Coronary artery (tissue), 2 donors: ENCODE data around the gene ABHD17B.
A peak's percentile ranks its signal among the peaks of the same experiment; 100 is the strongest.

ENCODE experiments used
- DNase-seq: peaks from one replicate; pipeline ENCODE4 v3.0.0-alpha.2; 2017; ENCODE audit warnings: low spot score
- H3K27ac ChIP-seq, 2 donors: fragments of 200-600 bp; sonication (generic); one replicate each; pipeline ENCODE4 v1.5.1; 2016 to 2019
- H3K4me3 ChIP-seq: fragments of 200-600 bp; sonication (generic); 2 replicates; pipeline ENCODE4 v1.5.1; 2016; ENCODE audit warnings: mild to moderate bottlenecking, moderate library complexity
- TF ChIP-seq, protein P1 (sequence below): fragments of 200-600 bp; sonication (generic); IDR thresholded peaks from one replicate; pipeline ENCODE4 v1.5.1; 2019; ENCODE audit warnings: antibody characterized with exemption

ABHD17B gene

DNA sequence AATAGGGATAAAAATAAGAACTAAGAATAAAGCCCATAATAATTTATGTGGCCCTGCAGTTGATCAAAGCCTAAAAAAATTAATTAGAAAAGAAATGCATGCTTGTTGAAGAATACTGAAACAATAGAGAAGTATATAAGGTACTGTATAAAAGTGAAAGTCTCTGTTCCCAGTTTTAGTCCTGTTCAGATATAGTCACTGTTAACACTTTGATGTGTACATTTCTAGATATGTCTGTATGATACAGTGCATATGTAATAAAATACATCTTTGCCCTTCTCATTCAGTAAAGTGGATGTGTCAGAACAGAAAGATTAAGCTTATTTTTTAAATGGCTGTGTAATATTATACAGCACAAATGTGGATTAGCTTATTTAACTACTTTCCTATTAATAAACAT, 4.5 kb upstream of the ABHD17B start:
- TF ChIP-seq, protein P1, sequence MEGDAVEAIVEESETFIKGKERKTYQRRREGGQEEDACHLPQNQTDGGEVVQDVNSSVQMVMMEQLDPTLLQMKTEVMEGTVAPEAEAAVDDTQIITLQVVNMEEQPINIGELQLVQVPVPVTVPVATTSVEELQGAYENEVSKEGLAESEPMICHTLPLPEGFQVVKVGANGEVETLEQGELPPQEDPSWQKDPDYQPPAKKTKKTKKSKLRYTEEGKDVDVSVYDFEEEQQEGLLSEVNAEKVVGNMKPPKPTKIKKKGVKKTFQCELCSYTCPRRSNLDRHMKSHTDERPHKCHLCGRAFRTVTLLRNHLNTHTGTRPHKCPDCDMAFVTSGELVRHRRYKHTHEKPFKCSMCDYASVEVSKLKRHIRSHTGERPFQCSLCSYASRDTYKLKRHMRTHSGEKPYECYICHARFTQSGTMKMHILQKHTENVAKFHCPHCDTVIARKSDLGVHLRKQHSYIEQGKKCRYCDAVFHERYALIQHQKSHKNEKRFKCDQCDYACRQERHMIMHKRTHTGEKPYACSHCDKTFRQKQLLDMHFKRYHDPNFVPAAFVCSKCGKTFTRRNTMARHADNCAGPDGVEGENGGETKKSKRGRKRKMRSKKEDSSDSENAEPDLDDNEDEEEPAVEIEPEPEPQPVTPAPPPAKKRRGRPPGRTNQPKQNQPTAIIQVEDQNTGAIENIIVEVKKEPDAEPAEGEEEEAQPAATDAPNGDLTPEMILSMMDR = no peak
- Histone ChIP-seq H3K4me3 (no peak overlapping the region), H3K27ac (no peak overlapping the region)
- DNase-seq = no peak

DNA sequence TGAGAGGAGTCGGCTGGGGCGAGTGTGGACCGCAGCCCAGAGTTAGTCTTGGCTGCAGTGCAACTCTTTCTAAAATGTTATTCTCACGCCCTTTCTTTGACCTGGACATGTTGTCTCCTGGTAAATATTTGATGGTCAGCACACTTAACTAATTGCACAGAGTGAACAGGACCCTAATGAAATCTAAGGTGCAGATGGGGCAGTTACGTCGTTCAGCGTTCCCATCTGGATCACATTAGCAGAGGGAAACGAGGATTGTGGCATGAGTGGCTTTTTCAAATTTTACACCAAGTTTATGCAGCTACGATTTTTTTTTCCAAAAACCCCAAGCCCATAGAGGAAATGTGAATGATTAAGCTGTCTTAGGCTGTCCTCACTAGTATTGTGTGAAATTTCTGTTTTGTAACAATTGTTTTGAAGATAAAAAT, 929 bp upstream of the ABHD17B start:
- DNase-seq = no peak

GRCh38 chr9:71910650-71911060, 338 bp downstream of the ABHD17B start:
- peak overlapping the region; percentile 90 to 95 for H3K27ac ChIP-seq
- peak overlapping the region; percentile 78 for H3K4me3 ChIP-seq
- DNase-seq = no peak
- TF ChIP-seq, protein P1 = no peak

More for the DNA sequence above, 929 bp upstream of the ABHD17B start:
- TF ChIP-seq, protein P1 = no peak
- H3K4me3 ChIP-seq = peak overlapping the region; percentile 78
- peak overlapping the region; percentile 35 to 90 for H3K27ac ChIP-seq

DNA sequence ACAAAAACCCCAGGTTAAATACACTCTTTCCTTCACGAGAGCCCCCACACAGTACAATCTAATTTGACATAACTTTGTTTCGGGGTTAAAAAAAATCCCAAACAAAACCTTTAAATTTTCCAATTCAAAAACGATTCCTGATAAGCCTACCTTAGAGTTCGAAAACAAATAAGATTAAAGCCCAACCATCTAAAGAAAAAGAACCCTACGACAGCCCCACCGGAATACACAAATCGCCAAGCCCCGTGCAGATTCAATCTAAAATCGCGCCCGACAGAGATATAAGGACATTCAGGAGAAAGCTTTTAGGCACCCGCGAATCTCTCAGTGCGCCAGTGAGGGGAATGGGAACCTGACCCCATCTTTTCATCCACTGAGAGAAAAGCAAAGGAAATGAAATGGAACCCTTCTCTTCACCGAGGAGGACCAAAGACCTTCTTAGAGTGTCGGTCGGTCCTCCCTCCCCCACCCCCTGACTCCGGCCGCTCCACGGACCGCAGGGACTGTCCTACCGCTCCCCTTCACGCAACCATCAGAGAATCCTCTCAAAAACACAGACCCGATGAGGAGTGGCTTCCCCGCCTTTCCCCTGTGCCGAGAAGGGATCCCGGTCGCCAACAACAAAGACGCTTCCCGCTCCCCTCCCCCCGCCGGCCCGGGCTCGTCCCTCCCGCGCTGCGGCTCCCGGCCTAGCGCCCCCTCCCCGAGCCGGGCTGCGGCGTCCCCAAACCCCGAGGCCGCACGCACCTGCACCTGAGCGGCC, 925 bp downstream of the ABHD17B start:
- TF ChIP-seq, protein P1 = no peak
- peak overlapping the region; percentile 78 for H3K4me3 ChIP-seq
- H3K27ac ChIP-seq = peak overlapping the region; percentile 90 to 95
- DNase-seq = peak; percentile 77

DNA sequence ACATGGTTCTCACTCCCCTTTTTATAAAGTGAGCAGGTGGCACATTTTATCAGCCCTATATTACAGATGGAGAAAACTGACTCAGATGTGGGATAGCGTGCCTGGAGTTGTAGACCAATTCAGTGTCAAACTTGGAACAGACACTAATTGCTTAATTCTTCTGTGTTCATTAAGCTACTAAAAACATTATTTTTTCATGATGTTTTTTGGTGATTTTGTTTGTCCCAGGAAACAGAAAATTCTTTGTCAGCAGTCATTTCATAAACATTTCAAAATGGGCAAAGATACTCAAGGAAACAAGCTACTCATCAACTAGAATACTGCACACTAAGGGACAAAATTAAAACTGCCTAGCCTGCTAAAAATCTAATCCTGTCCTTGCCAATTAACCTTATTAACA, 2.2 kb downstream of the ABHD17B start:
- peak overlapping the region; percentile 78 for H3K4me3 ChIP-seq
- TF ChIP-seq, protein P1 = no peak
- H3K27ac ChIP-seq = no peak overlapping the region
- DNase-seq = no peak

GRCh38 chr9:71904076-71904475, 6.9 kb downstream of the ABHD17B start:
- DNase-seq = no peak
- TF ChIP-seq, protein P1 = no peak
- H3K27ac ChIP-seq = no peak overlapping the region
- no peak overlapping the region for H3K4me3 ChIP-seq
